GM12864 (cell line): ENCODE data around the gene AP3B2.

ENCODE experiments used
- DNase-seq: peaks from one replicate; pipeline ENCODE4 v3.0.0-alpha.2; 2011; ENCODE audit warnings: low read depth
- H3K4me3 ChIP-seq: 2 replicates; pipeline ENCODE4 v1.5.1; 2011; ENCODE audit warnings: mild to moderate bottlenecking, low read depth, low read length, control low read depth
- TF ChIP-seq, protein P1 (sequence below): IDR thresholded peaks from 2 replicates; pipeline ENCODE4 v1.5.1; 2011; ENCODE audit warnings: low read depth, mild to moderate bottlenecking, moderate library complexity, low read length, control low read depth, inconsistent platforms; ENCODE audit errors: missing control alignments

Gene AP3B2

DNA sequence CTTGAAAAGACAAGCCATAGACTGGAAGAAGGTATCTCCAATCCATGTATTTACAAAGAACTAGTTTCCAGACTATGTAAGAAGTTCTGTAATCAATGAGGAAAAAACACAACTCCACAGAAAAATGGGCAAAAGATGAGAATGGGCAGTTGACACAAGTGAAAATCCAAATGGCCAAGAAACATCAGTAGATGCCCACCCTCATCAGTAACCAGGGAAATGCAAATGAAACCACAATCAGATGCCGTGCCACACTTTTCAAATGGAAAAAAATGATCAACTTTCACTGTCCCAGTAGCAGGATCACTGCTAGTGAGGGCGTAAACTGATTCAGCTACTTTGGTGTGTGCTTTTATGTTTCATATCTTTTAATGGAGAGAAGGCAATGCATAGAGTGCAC is 58.0 kb downstream of the AP3B2 start:
- TF ChIP-seq, protein P1, sequence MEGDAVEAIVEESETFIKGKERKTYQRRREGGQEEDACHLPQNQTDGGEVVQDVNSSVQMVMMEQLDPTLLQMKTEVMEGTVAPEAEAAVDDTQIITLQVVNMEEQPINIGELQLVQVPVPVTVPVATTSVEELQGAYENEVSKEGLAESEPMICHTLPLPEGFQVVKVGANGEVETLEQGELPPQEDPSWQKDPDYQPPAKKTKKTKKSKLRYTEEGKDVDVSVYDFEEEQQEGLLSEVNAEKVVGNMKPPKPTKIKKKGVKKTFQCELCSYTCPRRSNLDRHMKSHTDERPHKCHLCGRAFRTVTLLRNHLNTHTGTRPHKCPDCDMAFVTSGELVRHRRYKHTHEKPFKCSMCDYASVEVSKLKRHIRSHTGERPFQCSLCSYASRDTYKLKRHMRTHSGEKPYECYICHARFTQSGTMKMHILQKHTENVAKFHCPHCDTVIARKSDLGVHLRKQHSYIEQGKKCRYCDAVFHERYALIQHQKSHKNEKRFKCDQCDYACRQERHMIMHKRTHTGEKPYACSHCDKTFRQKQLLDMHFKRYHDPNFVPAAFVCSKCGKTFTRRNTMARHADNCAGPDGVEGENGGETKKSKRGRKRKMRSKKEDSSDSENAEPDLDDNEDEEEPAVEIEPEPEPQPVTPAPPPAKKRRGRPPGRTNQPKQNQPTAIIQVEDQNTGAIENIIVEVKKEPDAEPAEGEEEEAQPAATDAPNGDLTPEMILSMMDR = no peak
- no peak for DNase-seq
- H3K4me3 ChIP-seq = no peak overlapping the region

DNA sequence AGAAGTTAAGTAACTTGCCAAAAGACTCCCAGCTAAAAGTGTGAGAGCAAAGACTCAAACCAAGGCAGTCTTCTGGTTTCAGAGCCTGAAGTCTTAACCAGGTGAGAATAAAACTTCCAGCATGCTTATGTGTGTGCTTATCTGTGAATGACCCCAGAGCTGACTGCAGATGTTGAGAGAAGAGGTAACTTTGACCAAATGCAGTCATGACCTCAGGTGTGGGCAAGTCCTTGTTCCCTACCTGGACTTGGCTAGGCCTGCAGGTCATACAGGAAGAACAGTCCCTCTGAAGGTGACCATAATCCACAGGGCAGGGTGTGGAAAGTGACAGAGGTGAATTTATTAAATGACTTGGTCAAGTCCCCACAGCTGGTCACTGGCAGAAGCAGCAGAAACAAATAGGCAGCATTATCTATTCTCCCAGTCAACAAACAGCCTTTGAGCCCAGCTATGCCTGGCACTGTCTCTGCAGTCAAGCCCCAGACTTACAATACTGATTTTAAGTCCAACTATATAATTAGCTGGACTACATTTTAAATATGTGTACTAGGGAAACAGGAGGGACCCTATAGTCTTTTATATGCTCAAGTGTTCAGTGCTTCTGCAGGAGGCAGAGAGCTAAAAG is 59.5 kb downstream of the AP3B2 start:
- no peak overlapping the region for H3K4me3 ChIP-seq
- DNase-seq = no peak
- TF ChIP-seq, protein P1 = no peak

DNA sequence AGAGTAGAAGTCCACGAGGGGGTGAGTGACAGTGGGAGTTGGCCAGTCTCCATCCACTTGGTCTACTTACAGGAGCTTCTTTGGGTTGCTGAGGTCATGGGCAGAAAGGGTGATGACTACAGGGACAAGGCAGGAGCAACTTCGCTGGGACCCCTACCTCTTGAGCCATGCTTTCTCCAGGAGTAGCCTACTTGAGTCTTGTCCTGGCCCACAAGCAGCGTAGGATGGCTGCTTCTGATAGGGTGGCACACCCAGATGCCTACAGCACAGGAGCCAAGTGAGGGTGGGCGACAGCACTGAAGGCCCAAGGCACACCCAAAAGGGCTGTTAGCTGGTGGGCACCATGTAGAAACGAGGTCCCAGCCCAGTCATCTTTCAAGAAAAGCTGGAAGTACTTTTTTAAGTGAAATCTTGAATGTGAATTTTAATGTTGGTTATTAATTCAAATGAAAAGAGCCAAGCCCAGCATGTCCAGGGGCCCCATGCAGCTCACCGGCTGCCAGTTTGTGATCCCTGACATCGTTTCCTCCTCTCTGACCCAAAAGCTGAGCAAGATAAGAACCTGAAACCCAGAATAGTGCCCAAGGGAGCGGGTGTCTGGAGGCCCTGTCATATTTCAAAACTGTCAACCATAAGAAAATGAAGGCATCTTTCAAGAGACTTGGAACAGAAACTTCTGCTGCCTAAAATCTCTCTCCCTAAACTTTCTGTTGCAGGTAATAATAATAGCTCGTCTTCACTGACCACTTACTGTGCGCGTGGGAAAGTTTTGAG is 60.3 kb downstream of the AP3B2 start:
- no peak overlapping the region for H3K4me3 ChIP-seq
- TF ChIP-seq, protein P1 = no peak
- DNase-seq = peak; percentile 5

DNA sequence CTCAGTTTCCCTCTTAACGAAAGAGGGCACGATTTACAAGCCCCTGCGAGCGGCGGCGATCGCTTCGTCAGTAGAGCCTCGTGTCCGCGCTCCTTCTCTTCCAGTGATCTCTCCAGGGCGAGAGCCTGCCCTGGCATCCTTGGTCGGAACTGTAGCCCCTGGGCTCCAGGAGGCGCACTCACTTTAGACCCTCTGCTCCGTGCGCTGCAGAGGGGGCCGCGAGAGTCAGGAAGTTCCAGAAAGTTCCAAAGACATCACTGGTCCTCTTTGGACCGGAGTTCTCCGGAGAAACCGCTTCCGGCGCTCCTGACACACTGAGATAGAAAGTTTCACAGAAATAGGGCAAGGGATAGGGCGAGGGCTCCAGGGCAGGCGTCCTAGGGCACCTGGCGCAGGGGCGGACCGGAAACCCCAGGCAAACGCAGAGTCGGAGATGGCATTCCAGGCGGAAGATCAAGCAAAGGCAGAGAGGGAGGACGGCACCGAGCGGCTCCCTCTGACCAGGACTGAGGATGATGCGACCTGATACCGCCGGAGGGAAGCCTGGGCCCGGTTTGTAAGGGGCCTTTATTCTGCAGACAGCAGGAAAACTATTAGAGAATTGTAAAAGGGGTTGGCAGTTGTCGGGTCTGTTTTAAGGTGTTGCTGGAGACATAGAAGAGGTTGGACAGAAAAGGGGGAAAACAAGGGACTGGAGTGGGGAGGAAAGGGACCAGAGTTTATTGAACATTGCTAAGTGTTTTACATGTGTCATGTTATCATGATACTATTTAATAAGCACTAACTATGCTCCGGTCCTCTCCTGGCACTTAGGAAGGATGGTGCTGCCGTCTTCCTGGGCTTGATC is 61.2 kb downstream of the AP3B2 start:
- peak overlapping the region; percentile 55 for H3K4me3 ChIP-seq
- DNase-seq = no peak
- TF ChIP-seq, protein P1 = no peak

DNA sequence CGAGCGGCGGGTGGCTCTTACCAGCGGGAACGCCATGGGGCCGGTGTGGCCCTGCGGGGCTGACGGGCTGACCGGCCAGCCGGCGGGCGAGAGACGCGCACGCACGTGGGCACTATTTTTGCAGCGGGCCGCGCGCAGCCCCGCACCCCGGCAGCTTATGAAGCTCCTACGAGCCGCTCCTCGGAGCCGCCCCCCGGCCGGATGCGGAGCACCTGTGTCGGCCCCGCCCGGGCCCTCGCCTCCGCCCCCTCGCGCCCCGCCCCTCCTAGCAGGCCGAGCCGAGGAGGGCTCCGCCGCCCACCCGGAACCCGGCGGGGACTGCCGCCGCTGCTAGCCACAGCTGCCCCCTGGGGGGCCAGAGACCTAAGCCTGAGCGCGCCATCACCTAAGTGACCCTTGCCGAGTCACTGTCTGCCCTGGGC is 61.8 kb downstream of the AP3B2 start:
- peak overlapping the region; percentile 55 for H3K4me3 ChIP-seq
- TF ChIP-seq, protein P1 = no peak
- no peak for DNase-seq

DNA sequence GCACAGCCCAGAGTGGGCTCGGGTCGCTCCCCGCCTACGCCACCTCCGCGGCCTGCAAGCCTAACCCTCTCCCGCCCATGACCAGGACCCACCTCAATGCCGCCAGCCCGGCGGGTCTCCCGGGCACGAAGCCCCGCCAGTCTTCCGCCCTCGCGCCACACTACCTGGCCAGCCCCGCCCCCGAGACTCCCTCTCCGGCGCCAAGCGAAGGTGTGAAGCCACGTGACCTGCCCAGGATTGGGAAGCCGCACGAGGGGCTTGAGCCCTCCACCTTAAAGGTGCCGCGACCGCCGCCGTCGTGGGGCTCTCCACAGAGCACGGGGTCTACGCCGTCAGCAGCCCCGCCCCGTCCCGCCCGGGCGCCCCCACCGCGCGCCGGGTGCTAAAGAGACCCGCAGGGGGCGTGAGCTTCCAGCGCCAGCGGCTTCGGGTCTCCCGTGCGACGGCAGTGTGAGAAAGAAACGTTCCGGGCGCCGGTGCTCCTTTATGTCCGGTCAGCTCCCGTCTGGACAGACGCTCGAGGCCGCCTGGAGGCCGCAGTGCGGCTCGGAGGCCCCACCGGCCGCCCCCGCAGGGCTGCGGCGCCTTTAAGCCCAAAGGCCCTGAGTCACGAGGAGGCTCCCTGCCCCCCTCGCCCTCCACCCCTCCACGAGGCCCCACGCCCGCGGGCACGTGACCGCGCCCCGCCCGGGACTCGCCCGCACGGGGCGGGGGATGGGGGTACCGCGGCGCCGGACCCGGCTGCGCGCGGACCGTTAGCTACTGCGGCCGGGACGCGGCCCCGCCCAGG is 62.4 kb downstream of the AP3B2 start, which contains the start of gene CPEB1:
CPEB1 (minus strand) TSS at position 319 of the 790 bp plus-strand sequence. CDS start 18,904 bp downstream, outside the sequence.
- H3K4me3 ChIP-seq = peak within 1 kb of the TSS; percentile 55
- TF ChIP-seq, protein P1 = no peak
- DNase-seq = no peak
